ENCODE data around the gene ATP6V0A4.
"Not testable (repeated sequence)": the region's sequence is repeated elsewhere in the genome, so short reads cannot be mapped to it uniquely, and the experiment has no call there.

ATP6V0A4 gene

DNA sequence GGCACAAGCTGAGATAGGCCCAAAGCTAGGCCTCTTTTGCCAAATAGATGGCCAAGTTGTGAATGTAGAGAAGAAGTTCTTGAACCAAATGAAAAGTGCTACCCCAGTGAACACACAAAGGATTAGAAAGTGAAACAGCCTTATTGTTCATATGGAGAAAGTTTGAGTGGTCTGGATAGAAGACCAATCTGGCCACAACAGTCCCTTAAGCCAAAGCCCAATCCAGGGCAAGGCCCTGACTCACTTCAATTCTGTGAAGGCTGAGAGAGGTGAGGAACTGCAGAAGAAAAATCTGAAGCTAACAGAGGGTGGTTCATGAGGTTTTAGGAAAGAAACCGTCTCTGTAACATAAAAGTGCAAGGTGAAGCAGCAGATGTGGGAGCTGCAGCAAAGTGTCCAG lies 18.7 kb upstream of the ATP6V0A4 start:
- TF ChIP-seq, protein P1, sequence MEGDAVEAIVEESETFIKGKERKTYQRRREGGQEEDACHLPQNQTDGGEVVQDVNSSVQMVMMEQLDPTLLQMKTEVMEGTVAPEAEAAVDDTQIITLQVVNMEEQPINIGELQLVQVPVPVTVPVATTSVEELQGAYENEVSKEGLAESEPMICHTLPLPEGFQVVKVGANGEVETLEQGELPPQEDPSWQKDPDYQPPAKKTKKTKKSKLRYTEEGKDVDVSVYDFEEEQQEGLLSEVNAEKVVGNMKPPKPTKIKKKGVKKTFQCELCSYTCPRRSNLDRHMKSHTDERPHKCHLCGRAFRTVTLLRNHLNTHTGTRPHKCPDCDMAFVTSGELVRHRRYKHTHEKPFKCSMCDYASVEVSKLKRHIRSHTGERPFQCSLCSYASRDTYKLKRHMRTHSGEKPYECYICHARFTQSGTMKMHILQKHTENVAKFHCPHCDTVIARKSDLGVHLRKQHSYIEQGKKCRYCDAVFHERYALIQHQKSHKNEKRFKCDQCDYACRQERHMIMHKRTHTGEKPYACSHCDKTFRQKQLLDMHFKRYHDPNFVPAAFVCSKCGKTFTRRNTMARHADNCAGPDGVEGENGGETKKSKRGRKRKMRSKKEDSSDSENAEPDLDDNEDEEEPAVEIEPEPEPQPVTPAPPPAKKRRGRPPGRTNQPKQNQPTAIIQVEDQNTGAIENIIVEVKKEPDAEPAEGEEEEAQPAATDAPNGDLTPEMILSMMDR (conservative IDR thresholded peaks at IDR 0.05; ENCODE audit: low read depth, low read length), result no peak
- H3K9ac ChIP-seq, result no peak overlapping the region
- no peak overlapping the region for H2AFZ ChIP-seq (ENCODE audit: low read depth)
- no peaks in the 10 kb centered on the region for H3K27me3 ChIP-seq (ENCODE audit: insufficient read depth, low read depth)
- no peaks in the 10 kb centered on the region for H3K36me3 ChIP-seq (ENCODE audit: insufficient read depth)
- no peak overlapping the region for H3K27ac ChIP-seq
- H4K20me1 ChIP-seq (ENCODE audit: insufficient read depth), result no peaks in the 10 kb centered on the region
- no peak overlapping the region for H3K4me3 ChIP-seq (IDR thresholded peaks at IDR 0.05; ENCODE audit: insufficient read depth, low read depth, low read length)
- H3K4me1 ChIP-seq (ENCODE audit: low read depth, poor library complexity, severe bottlenecking), result no peaks in the 10 kb centered on the region
- H3K79me2 ChIP-seq (ENCODE audit: insufficient read depth, low read depth), result no peaks in the 10 kb centered on the region
- H3K4me2 ChIP-seq, result no peak overlapping the region

- H3K27me3 ChIP-seq (ENCODE audit: insufficient read depth, low read depth), result no peaks in the 10 kb centered on the region
- no peaks in the 10 kb centered on the region for H3K79me2 ChIP-seq (ENCODE audit: insufficient read depth, low read depth)
- no peaks in the 10 kb centered on the region for H4K20me1 ChIP-seq (ENCODE audit: insufficient read depth)
- no peaks in the 10 kb centered on the region for H3K4me1 ChIP-seq (ENCODE audit: low read depth, poor library complexity, severe bottlenecking)
- no peaks in the 10 kb centered on the region for H3K36me3 ChIP-seq (ENCODE audit: insufficient read depth)
- no peak overlapping the region for H3K4me3 ChIP-seq (IDR thresholded peaks at IDR 0.05; ENCODE audit: insufficient read depth, low read depth, low read length)
- H2AFZ ChIP-seq (ENCODE audit: low read depth), result no peak overlapping the region
- TF ChIP-seq, protein P1 (conservative IDR thresholded peaks at IDR 0.05; ENCODE audit: low read depth, low read length), result no peak
- H3K9ac ChIP-seq, result no peak overlapping the region
- H3K4me2 ChIP-seq, result no peak overlapping the region
- no peak overlapping the region for H3K27ac ChIP-seq
Observed at GRCh38 chr7:138814816-138815332, 16.9 kb upstream of the ATP6V0A4 start.

- Histone ChIP-seq H3K4me2 (no peak overlapping the region), H3K79me2 (ENCODE audit: insufficient read depth, low read depth) (no peaks in the 10 kb centered on the region), H2AFZ (ENCODE audit: low read depth) (no peak overlapping the region), H4K20me1 (ENCODE audit: insufficient read depth) (no peaks in the 10 kb centered on the region), H3K27ac (no peak overlapping the region), H3K4me1 (ENCODE audit: low read depth, poor library complexity, severe bottlenecking) (no peaks in the 10 kb centered on the region), H3K4me3 (IDR thresholded peaks at IDR 0.05; ENCODE audit: insufficient read depth, low read depth, low read length) (no peak overlapping the region), H3K27me3 (ENCODE audit: insufficient read depth, low read depth) (no peaks in the 10 kb centered on the region), H3K36me3 (ENCODE audit: insufficient read depth) (no peaks in the 10 kb centered on the region), H3K9ac (no peak overlapping the region)
- TF ChIP-seq, protein P1 (conservative IDR thresholded peaks at IDR 0.05; ENCODE audit: low read depth, low read length), result no peak
Observed at GRCh38 chr7:138813945-138814344, 15.9 kb upstream of the ATP6V0A4 start.

DNA sequence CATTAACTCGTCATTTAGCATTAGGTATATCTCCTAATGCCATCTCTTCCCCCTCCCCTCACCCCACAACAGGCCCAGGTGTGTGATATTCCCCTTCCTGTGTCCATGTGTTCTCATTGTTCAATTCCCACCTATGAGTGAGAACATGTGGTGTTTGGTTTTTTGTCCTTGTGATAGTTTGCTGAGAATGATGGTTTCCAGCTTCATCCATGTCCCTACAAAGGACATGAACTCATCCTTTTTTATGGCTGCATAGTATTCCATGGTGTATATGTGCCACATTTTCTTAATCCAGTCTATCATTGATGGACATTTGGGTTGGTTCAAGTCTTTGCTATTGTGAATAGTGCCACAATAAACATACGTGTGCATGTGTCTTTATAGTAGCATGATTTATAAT lies 13.3 kb upstream of the ATP6V0A4 start:
- H3K4me2 ChIP-seq; H3K4me3 ChIP-seq (IDR thresholded peaks at IDR 0.05; ENCODE audit: insufficient read depth, low read depth, low read length): not testable (repeated sequence)

GRCh38 chr7:138809346-138809745 lies 11.3 kb upstream of the ATP6V0A4 start:
- no peaks in the 10 kb centered on the region for H3K4me1 ChIP-seq (ENCODE audit: low read depth, poor library complexity, severe bottlenecking)
- H3K79me2 ChIP-seq (ENCODE audit: insufficient read depth, low read depth), result no peaks in the 10 kb centered on the region
- H2AFZ ChIP-seq (ENCODE audit: low read depth), result no peak overlapping the region
- no peaks in the 10 kb centered on the region for H4K20me1 ChIP-seq (ENCODE audit: insufficient read depth)
- no peaks in the 10 kb centered on the region for H3K36me3 ChIP-seq (ENCODE audit: insufficient read depth)
- no peak overlapping the region for H3K27ac ChIP-seq
- H3K4me2 ChIP-seq, result no peak overlapping the region
- no peaks in the 10 kb centered on the region for H3K27me3 ChIP-seq (ENCODE audit: insufficient read depth, low read depth)
- H3K9ac ChIP-seq, result no peak overlapping the region
- TF ChIP-seq, protein P1 (conservative IDR thresholded peaks at IDR 0.05; ENCODE audit: low read depth, low read length), result no peak
- H3K4me3 ChIP-seq (IDR thresholded peaks at IDR 0.05; ENCODE audit: insufficient read depth, low read depth, low read length), result no peak overlapping the region

More for the DNA sequence above, 13.3 kb upstream of the ATP6V0A4 start:
- not testable (repeated sequence) for H3K9ac ChIP-seq; H3K36me3 ChIP-seq (ENCODE audit: insufficient read depth); H3K79me2 ChIP-seq (ENCODE audit: insufficient read depth, low read depth); H3K27me3 ChIP-seq (ENCODE audit: insufficient read depth, low read depth); H3K4me1 ChIP-seq (ENCODE audit: low read depth, poor library complexity, severe bottlenecking); H2AFZ ChIP-seq (ENCODE audit: low read depth); H3K27ac ChIP-seq; H4K20me1 ChIP-seq (ENCODE audit: insufficient read depth)
